KOPT-K1 (cell line): Measurements from ENCODE around the gene C3orf38.
"Not testable (repeated sequence)": the region's sequence is repeated elsewhere in the genome, so short reads cannot be mapped to it uniquely, and the experiment has no call there.

Experiments
- H3K27ac ChIP-seq: fragments of 200-600 bp; sonication (generic); 2 replicates; pipeline ENCODE4 v1.5.1; 2016; ENCODE audit warnings: antibody characterized with exemption, mild to moderate bottlenecking, low read depth, low read length; ENCODE audit not compliant: poor library complexity, severe bottlenecking
- H3K36me3 ChIP-seq: fragments of 200-600 bp; sonication (generic); 2 replicates; pipeline ENCODE4 v1.5.1; 2017; ENCODE audit warnings: antibody characterized with exemption, mild to moderate bottlenecking, low read length, moderate library complexity; ENCODE audit not compliant: insufficient read depth
- H3K9me3 ChIP-seq: fragments of 200-600 bp; sonication (generic); 2 replicates; pipeline ENCODE4 v1.5.1; 2017; ENCODE audit warnings: antibody characterized with exemption, low read length, mild to moderate bottlenecking; ENCODE audit not compliant: insufficient read depth, poor library complexity, severe bottlenecking

The C3orf38 gene

GRCh38 chr3:88149509-88150362, at the start of gene C3orf38:
C3orf38 (plus strand) TSS chr3:88149959; CDS start chr3:88150053, 94 bp downstream.
- Histone ChIP-seq H3K36me3 (peaks cover 22% of the 10 kb centered on the region), H3K9me3 (no peaks in the 10 kb centered on the region), H3K27ac (peak within 1 kb of the TSS; percentile 94)

- Histone ChIP-seq H3K27ac (no peak overlapping the region), H3K36me3 (peaks cover 21% of the 10 kb centered on the region), H3K9me3 (peaks cover 38% of the 10 kb centered on the region)
Observed at GRCh38 chr3:88101142-88101541, 48.6 kb upstream of the C3orf38 start.

- Histone ChIP-seq H3K27ac (no peak overlapping the region), H3K36me3 (peaks cover 7% of the 10 kb centered on the region; the same call in 1 of the 2 replicates), H3K9me3 (peaks cover 20% of the 10 kb centered on the region)
Observed at GRCh38 chr3:88105325-88105724, 44.4 kb upstream of the C3orf38 start.

- H3K9me3 ChIP-seq, result no peaks in the 10 kb centered on the region
- no peak overlapping the region for H3K27ac ChIP-seq
- peaks cover 43% of the 10 kb centered on the region for H3K36me3 ChIP-seq
Observed at GRCh38 chr3:88112289-88112688, 37.5 kb upstream of the C3orf38 start.

GRCh38 chr3:88113311-88114162, 36.2 kb upstream of the C3orf38 start:
- Histone ChIP-seq H3K9me3 (peaks cover 6% of the 10 kb centered on the region), H3K36me3 (peaks cover 55% of the 10 kb centered on the region), H3K27ac (no peak overlapping the region)

- Histone ChIP-seq H3K9me3 (peaks cover 8% of the 10 kb centered on the region), H3K36me3 (peaks cover 57% of the 10 kb centered on the region), H3K27ac (no peak overlapping the region)
Observed at GRCh38 chr3:88114878-88115549, 34.7 kb upstream of the C3orf38 start.

- Histone ChIP-seq H3K9me3 (peaks cover 8% of the 10 kb centered on the region), H3K27ac (no peak overlapping the region), H3K36me3 (peaks cover 63% of the 10 kb centered on the region)
Observed at GRCh38 chr3:88117683-88118082, 32.1 kb upstream of the C3orf38 start.

- peaks cover 55% of the 10 kb centered on the region for H3K36me3 ChIP-seq
- not testable (repeated sequence) for H3K27ac ChIP-seq, H3K9me3 ChIP-seq
Observed at GRCh38 chr3:88118603-88119002, 31.2 kb upstream of the C3orf38 start.

GRCh38 chr3:88123526-88123925, 26.2 kb upstream of the C3orf38 start:
- Histone ChIP-seq H3K9me3 (peaks cover 2% of the 10 kb centered on the region), H3K36me3 (peaks cover 25% of the 10 kb centered on the region), H3K27ac (no peak overlapping the region)

GRCh38 chr3:88131695-88132094, 18.1 kb upstream of the C3orf38 start:
- Histone ChIP-seq H3K36me3 (peaks cover 82% of the 10 kb centered on the region), H3K9me3 (no peaks in the 10 kb centered on the region), H3K27ac (no peak overlapping the region)

GRCh38 chr3:88132894-88133293, 16.9 kb upstream of the C3orf38 start:
- Histone ChIP-seq H3K36me3 (peaks cover 87% of the 10 kb centered on the region), H3K9me3 (no peaks in the 10 kb centered on the region), H3K27ac (no peak overlapping the region)

- Histone ChIP-seq H3K27ac (no peak overlapping the region), H3K9me3 (no peaks in the 10 kb centered on the region), H3K36me3 (peaks cover 93% of the 10 kb centered on the region)
Observed at GRCh38 chr3:88133711-88134263, 16.0 kb upstream of the C3orf38 start.

- Histone ChIP-seq H3K9me3 (no peaks in the 10 kb centered on the region), H3K27ac (no peak overlapping the region), H3K36me3 (peaks cover 92% of the 10 kb centered on the region)
Observed at GRCh38 chr3:88137836-88138235, 11.9 kb upstream of the C3orf38 start.

GRCh38 chr3:88141458-88142083, 8.2 kb upstream of the C3orf38 start:
- H3K36me3 ChIP-seq, result peaks cover 66% of the 10 kb centered on the region
- no peak overlapping the region for H3K27ac ChIP-seq
- H3K9me3 ChIP-seq, result no peaks in the 10 kb centered on the region
